ENCODE results near the gene BCAR1.
"Not testable (repeated sequence)": the region's sequence is repeated elsewhere in the genome, so short reads cannot be mapped to it uniquely, and the experiment has no call there.

BCAR1 gene

DNA sequence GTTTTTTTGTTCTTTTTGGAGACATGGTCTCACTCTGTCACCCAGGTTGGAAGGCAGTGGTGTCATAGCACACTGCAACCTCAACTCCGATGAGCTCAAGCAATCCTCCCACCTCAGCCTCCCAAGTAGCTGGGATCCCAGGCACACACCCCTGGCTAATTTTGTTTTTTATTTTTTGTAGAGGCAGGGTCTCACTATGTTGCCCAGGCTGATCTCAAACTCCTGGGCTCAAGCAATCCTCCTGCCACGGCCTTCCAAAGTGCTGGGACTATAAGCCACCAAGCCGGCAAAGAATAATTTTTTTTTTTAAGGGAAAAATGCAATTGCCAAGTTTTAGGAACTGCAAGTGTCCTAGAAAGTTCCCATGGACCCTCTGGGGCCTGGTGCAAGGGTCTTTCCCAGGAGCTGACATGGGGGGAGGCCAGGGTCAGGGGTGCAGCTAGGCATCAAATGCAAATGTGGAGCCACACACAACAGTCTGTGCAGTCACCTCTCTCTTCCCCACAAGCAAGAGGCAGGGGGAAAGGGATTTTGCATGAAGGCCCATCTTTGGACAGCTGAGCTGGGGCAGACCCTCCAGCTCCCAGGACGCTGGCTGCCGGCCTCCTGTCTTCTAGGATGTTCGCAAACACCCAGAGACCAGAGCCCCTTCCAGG lies 20.1 kb upstream of the BCAR1 start:
- Histone ChIP-seq H3K4me1 (ENCODE audit: insufficient read depth, insufficient read length) (peaks cover 20% of the 10 kb centered on the region), H3K36me3 (ENCODE audit: insufficient read depth, insufficient read length, low read length) (no peaks in the 10 kb centered on the region), H3K27me3 (ENCODE audit: insufficient read depth, insufficient read length) (no peaks in the 10 kb centered on the region), H3K9me3 (ENCODE audit: insufficient read depth, low read length) (no peaks in the 10 kb centered on the region), H3K4me3 (ENCODE audit: insufficient read length, low read depth) (no peak overlapping the region), H3K9ac (ENCODE audit: insufficient read length, low read depth) (peak overlapping the region; percentile 51)
- DNase-seq (ENCODE audit: low read depth, low spot score) = no peak
- TF ChIP-seq YY1 (IDR thresholded peaks at IDR 0.05; ENCODE audit: insufficient read depth, insufficient read length) (no peak), SUZ12 (IDR thresholded peaks at IDR 0.05; ENCODE audit: extremely low read depth, insufficient read depth, insufficient read length) (no peak), ZNF274 (IDR thresholded peaks at IDR 0.05; ENCODE audit: low read depth, low read length) (no peak)

DNA sequence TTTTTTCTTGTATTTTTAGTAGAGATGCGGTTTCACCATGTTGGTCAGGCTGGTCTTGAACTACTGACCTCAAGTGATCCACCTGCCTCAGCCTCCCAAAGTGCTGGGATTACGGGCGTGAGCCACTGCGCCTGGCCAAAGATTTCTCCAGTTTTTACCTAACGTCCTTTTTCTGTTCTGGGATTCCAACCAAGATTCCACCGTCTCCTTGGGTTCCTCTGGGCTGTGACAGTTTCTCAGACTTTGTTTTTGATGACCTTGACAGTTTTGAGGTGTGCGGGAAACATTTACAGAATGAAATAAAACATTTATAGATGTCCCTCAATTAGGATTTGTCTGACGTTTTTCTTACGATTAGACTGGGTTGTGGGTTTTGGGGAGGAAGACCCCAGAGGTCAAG lies 17.9 kb upstream of the BCAR1 start:
- not testable (repeated sequence) for H3K27me3 ChIP-seq (ENCODE audit: insufficient read depth, insufficient read length); H3K36me3 ChIP-seq (ENCODE audit: insufficient read depth, insufficient read length, low read length); H3K9ac ChIP-seq (ENCODE audit: insufficient read length, low read depth); DNase-seq (ENCODE audit: low read depth, low spot score); H3K4me3 ChIP-seq (ENCODE audit: insufficient read length, low read depth); H3K9me3 ChIP-seq (ENCODE audit: insufficient read depth, low read length)
- peaks cover 28% of the 10 kb centered on the region for H3K4me1 ChIP-seq (ENCODE audit: insufficient read depth, insufficient read length)

DNA sequence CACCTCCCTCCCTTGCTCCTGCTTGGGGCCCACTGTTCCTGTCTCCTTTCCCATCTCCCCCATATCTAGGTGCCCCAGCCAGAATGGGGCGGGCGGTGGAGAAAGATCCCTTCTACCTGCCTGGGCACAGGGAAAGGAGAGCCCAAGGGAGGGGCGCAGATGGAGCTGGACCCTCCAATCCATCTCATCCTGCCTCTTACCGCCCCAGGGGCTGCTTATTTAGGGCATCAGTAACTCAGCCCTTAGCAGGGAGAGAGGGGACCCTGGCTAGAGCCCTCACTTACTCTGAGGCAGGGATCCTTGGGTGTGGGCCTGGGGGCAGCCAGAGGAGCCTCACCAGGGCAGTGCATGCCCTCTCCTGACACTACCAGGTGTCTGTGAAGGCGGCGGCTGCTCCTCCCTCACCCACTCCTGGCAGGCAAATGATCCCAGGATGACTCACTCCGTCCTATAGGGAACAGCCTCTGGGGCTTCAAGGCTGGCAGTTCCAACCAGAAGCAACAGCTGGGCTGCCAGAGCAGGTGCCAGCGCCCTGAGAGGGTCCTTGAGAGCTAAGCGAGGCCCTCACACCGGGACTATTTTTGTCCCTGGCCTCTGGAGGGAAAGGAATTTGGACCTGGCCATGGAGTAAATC lies 16.3 kb upstream of the BCAR1 start:
- H3K4me3 ChIP-seq (ENCODE audit: insufficient read length, low read depth) = no peak overlapping the region
- no peaks in the 10 kb centered on the region for H3K9me3 ChIP-seq (ENCODE audit: insufficient read depth, low read length)
- peaks cover 3% of the 10 kb centered on the region for H3K27me3 ChIP-seq (ENCODE audit: insufficient read depth, insufficient read length)
- H3K9ac ChIP-seq (ENCODE audit: insufficient read length, low read depth) = peak overlapping the region; percentile 21
- peaks cover 21% of the 10 kb centered on the region for H3K36me3 ChIP-seq (ENCODE audit: insufficient read depth, insufficient read length, low read length)
- no peak for DNase-seq (ENCODE audit: low read depth, low spot score)
- TF ChIP-seq SUZ12 (IDR thresholded peaks at IDR 0.05; ENCODE audit: extremely low read depth, insufficient read depth, insufficient read length) (no peak), ZNF274 (IDR thresholded peaks at IDR 0.05; ENCODE audit: low read depth, low read length) (no peak), YY1 (IDR thresholded peaks at IDR 0.05; ENCODE audit: insufficient read depth, insufficient read length) (no peak)
- peaks cover 41% of the 10 kb centered on the region for H3K4me1 ChIP-seq (ENCODE audit: insufficient read depth, insufficient read length)

DNA sequence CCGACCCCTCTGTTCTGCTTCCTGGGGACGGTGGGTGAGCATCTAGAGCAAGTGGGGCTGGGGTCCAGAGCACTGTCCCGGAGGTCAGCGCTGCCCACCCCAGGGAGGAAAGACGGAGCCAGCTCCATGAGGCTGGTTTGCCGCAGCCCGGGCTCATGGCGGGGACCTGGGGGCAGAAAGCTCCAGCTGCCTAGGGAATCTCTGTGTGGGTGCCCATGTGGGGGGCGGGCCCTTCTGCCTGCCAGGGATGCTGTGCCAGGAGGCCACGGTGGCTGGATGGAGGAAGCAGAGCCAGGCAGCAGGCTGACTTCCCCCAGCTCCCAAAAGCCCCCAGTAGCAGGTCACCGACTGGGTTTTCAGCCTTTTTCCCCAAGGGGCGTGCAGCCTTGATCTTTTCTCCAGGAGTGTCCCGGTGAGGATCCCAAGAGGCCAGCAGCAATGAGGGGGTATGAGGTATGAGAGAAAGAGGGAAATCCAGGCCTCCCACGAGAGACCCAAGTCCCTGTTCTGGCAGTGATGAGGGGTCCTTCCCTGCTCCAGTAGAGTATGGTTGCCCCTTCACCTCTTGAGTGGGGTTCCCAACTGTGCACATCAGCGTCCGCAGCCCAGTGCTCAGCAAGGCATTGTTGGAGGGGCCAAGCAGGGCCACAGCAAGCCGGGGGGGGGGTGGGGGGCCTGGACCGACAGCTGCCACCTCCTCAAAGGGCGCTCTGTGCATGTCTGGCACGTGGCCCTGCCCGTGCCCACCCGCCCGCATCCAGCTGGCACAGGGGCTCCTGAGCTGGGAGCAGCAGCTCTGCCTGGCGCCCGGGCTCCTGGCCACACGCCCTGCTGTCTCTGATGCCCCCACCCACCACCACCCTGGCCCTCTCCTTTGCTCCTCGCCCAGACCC lies 15.6 kb upstream of the BCAR1 start:
- no peak for DNase-seq (ENCODE audit: low read depth, low spot score)
- Histone ChIP-seq H3K27me3 (ENCODE audit: insufficient read depth, insufficient read length) (peaks cover 3% of the 10 kb centered on the region), H3K4me1 (ENCODE audit: insufficient read depth, insufficient read length) (peaks cover 48% of the 10 kb centered on the region), H3K9ac (ENCODE audit: insufficient read length, low read depth) (peak overlapping the region; percentile 93), H3K36me3 (ENCODE audit: insufficient read depth, insufficient read length, low read length) (peaks cover 29% of the 10 kb centered on the region), H3K9me3 (ENCODE audit: insufficient read depth, low read length) (no peaks in the 10 kb centered on the region), H3K4me3 (ENCODE audit: insufficient read length, low read depth) (peak overlapping the region; percentile 95)
- TF ChIP-seq ZNF274 (IDR thresholded peaks at IDR 0.05; ENCODE audit: low read depth, low read length) (no peak), YY1 (IDR thresholded peaks at IDR 0.05; ENCODE audit: insufficient read depth, insufficient read length) (no peak), SUZ12 (IDR thresholded peaks at IDR 0.05; ENCODE audit: extremely low read depth, insufficient read depth, insufficient read length) (no peak)

DNA sequence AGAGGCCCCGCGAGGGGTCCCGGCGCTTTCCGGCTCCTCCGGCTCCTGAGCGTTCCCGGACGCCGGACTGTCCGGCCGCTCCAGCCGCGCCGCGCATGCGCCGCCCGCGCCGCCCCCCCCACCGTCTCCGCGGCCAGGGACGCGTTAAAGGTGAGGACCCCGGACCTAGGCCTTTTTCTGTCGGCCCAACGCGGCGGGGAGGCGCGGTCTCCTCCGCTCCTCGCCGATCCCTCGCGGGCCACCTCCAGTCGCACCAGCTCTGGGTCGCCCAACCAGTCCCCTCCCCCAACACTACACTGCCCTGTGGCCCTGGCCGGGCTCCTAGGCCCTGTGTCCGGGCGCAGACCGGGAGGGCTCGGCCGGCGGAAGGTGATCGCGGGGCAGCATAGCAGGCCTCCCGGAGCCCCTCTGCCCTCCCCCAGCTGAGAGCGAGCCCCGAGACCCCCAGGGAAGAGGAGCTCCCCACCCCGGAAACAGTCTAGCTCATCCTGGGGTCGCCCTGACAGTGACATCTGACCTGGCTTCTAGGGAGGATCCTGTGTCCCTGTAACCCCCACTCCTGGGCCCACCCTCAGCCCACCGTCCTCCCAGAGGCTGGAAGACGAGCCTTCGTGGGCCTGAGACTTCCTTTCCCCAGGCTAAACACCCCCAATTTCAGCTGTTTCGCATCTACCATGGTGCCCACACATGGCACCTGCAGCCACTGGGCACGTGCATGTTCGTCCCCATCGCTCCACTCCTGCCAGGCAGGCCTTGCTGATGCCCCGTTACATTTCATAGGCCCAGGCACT lies 14.7 kb upstream of the BCAR1 start:
- H3K4me1 ChIP-seq (ENCODE audit: insufficient read depth, insufficient read length) = peaks cover 54% of the 10 kb centered on the region

DNA sequence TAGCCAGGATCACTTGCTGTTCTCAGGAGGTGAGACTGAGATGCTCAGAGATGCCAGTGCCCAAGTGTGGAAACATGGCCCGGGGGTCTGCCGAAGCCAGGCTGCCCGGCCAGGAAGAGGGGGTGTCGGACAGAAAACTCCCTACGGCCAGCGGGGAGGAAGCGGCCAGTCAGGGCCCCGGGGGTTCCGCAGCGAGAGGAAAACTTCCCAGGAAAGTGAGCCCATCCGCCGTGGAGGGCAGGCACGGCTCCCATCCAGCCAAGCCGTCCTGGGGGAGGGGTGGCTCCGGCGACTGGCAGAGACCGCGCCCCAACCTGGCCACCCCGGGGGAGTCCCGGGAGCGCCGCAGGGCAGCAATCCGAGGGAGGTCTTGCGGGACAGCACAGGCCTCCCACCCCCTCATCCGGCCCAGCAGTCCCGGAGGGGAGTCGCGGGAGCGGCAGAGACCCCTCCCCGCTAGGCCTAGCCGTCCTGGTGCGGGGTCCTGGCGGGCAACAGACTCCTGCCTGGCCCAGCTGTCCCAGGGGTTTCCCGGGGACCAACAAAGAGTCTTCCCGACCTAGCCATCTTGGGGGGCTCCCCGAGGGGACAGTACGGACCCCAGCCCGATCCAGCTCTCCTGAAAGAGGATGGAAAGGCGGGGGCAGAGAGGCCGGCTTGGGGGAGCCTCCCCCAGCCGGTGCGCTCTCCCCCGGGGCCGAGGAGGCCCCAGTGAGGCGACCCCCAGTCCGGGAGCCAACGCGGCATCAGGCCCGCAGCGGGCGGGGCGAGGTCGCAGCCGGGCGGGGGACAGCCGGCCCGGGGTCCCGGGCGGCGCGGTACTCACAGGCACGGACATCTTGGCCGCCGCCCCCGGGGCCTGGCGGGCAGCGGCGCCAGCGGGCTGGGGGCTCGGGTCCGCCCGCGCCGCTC lies 13.8 kb upstream of the BCAR1 start:
- no peak for DNase-seq (ENCODE audit: low read depth, low spot score)
- Histone ChIP-seq H3K27me3 (ENCODE audit: insufficient read depth, insufficient read length) (peaks cover 3% of the 10 kb centered on the region), H3K9me3 (ENCODE audit: insufficient read depth, low read length) (no peaks in the 10 kb centered on the region)

More for the DNA sequence above, 14.7 kb upstream of the BCAR1 start:
- H3K27me3 ChIP-seq (ENCODE audit: insufficient read depth, insufficient read length) = peaks cover 3% of the 10 kb centered on the region
- H3K9me3 ChIP-seq (ENCODE audit: insufficient read depth, low read length) = no peaks in the 10 kb centered on the region
- H3K4me3 ChIP-seq (ENCODE audit: insufficient read length, low read depth) = peak overlapping the region; percentile 95
- DNase-seq (ENCODE audit: low read depth, low spot score) = peak; percentile 61
- no peak for TF ChIP-seq SUZ12 (IDR thresholded peaks at IDR 0.05; ENCODE audit: extremely low read depth, insufficient read depth, insufficient read length)
- no peak for TF ChIP-seq ZNF274 (IDR thresholded peaks at IDR 0.05; ENCODE audit: low read depth, low read length)
- no peak for TF ChIP-seq YY1 (IDR thresholded peaks at IDR 0.05; ENCODE audit: insufficient read depth, insufficient read length)
- peaks cover 37% of the 10 kb centered on the region for H3K36me3 ChIP-seq (ENCODE audit: insufficient read depth, insufficient read length, low read length)
- H3K9ac ChIP-seq (ENCODE audit: insufficient read length, low read depth) = peak overlapping the region; percentile 93

More for the DNA sequence above, 13.8 kb upstream of the BCAR1 start:
- TF ChIP-seq ZNF274 (IDR thresholded peaks at IDR 0.05; ENCODE audit: low read depth, low read length) (no peak), SUZ12 (IDR thresholded peaks at IDR 0.05; ENCODE audit: extremely low read depth, insufficient read depth, insufficient read length) (no peak), YY1 (IDR thresholded peaks at IDR 0.05; ENCODE audit: insufficient read depth, insufficient read length) (no peak)
- peak overlapping the region; percentile 93 for H3K9ac ChIP-seq (ENCODE audit: insufficient read length, low read depth)
- peak overlapping the region; percentile 95 for H3K4me3 ChIP-seq (ENCODE audit: insufficient read length, low read depth)
- H3K4me1 ChIP-seq (ENCODE audit: insufficient read depth, insufficient read length) = peaks cover 55% of the 10 kb centered on the region
- peaks cover 42% of the 10 kb centered on the region for H3K36me3 ChIP-seq (ENCODE audit: insufficient read depth, insufficient read length, low read length)

Measured in NT2/D1 (cell line).